ENCODE results near the gene KDM7A.
"Not testable (repeated sequence)": the region's sequence is repeated elsewhere in the genome, so short reads cannot be mapped to it uniquely, and the experiment has no call there.

The KDM7A gene

GRCh38 chr7:140202942-140203341, 26.2 kb upstream of the KDM7A start:
- DNase-seq (ENCODE audit: low read depth) = not testable (repeated sequence)

DNA sequence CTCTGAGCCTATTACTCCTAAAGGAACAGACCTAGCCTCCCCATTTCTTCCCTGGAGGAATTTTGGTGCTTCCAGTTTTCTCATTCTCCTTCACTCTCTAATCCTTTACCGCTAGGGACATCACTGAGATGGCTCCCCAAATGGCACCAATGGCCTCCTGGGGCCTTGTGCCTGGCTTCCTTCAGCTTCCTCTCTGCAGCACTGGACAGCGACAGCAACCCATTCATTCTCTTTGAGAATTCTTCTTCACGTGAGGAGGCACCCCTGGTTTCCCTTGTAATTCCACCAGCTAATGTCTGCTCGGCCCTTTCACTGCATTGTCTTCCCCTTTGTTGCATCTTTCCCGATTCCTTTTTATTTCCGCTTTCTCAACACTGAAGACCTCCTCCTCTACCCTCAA, 24.6 kb upstream of the KDM7A start:
- DNase-seq (ENCODE audit: low read depth) = no peak

- peak; percentile 20 for DNase-seq (ENCODE audit: low read depth)
These were observed 23.5 kb upstream of the KDM7A start for GRCh38 chr7:140200061-140200989.

DNA sequence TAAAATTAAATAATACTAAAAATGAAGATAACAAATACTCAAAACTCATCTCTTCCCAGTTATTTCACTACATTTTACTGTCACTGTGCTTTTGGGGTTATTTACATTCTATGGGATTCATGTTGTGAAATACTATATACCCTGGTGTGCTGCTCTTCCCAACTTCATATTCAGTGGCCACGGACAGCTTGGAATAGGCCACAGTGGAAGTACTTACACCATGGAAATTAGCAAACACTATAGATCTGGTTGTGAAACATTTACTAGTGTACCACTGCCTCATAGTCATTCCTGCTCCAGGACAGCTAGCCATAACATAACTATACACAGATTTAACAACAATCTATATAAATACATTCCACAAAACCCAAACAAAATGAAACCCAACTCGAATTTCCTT, 21.2 kb upstream of the KDM7A start:
- DNase-seq (ENCODE audit: low read depth) = no peak

DNA sequence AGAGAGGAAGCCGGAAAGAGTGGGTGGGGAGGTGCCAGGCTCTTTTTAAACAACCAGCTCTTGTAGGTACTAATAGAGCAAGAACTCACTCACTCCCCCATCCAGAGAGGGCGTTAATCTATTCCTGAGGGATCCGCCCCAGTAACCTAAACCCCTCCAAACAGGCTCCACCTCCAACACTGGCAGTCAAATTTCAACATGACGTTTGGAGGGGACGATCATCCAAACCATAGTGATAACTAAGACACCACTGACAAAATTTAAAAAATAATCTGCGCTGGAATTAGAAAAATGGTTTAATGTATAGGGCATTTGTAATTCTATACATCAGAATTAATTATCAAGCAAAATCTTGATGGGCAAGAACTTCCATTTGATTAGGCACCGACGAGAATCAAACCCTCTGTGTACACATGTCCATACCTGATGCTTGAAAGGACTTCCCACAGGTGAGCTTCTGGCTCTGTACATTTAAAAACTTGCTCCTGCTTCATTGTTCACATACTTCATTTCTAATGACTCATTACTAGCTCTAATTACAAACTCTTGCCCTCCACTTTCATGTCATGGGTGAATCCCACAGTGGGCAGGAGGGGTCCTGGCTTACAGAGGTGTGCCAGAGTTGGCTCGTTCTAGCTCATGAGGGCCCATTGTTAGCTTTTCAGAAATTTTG, 20.6 kb upstream of the KDM7A start:
- DNase-seq (ENCODE audit: low read depth) = no peak

DNA sequence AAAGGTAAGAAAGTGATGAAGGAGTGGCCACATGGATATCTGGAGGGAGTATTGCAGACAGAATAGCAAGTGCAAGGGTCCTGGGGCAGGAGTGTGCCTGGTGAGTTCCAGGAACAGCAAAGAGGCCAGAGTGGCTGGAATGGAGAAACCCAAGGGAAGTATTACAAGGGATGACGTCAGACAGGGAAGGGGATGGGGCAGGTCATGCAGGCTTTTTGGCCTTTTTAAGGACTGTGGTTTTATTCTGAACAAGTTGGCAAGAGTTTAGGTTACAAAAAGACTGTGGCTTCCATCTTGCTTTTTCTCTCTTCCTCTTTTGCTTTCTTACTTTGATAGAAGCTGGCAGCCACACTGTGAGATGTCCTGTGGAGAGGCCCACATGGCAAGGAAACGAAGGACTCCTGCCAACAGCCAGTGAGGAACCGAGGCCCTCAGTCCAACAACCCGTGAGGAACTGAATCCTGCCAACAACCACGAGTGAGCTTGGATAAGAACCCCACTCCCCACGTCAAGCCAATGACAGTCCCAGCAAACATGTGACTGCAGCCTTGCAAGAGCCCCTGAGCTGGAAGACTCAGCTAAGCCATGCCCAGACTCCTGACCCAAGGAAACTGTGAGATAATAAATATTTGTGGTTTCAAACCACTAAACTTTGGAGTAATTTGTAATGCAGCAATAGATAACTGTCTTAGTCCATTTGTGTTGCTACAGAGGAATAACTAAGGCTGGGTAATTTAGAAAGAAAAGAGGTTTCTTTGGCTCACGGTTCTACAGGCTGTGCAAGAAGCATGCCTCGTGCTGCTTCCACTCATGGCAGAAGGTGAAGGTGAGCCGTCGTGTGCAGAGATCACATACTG, 19.8 kb upstream of the KDM7A start:
- DNase-seq (ENCODE audit: low read depth) = peak; percentile 26

GRCh38 chr7:140195859-140196258, 19.1 kb upstream of the KDM7A start:
- DNase-seq (ENCODE audit: low read depth) = no peak

DNA sequence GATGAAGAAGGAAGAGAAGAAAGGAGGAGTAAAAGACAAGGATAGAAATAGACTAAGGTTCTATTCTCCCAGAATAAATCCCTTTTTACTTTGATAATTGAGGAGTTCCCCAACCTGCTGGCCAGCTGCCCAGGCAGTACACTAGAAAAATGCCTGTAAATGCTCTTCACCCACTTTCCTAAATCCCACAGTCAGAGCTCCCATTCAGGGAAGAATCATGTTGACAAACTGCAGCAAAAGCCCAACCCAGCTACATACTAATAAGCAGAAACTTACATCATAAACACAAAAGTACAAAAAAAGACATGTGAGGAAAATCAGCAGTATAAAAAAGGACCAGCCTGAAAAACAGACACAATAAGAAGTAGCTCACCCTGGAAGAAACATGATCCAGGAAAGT, 15.8 kb upstream of the KDM7A start:
- no peak for DNase-seq (ENCODE audit: low read depth)

GRCh38 chr7:140192176-140192575, 15.4 kb upstream of the KDM7A start:
- no peak for DNase-seq (ENCODE audit: low read depth)

- no peak for DNase-seq (ENCODE audit: low read depth)
These were observed 13.8 kb upstream of the KDM7A start for GRCh38 chr7:140190588-140190987.

DNA sequence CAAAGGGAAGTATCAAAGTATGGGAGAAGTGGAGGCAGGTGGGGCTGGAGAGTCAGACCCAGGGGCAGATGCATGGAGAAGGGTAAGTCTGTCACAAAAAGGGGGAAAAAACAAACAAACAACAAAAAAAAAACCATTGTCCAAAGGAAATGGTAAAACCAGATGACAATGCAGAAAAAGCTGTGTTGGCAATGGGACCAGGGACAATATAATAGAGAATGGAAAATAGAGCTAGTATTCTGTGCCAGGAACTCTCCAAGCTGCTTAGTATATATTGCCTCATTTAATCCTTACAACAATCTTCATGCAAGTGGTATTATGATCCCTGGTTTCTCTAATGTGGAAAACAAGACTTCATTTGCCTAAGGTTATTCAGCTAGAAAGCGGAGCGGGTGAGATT, 13.1 kb upstream of the KDM7A start:
- no peak for DNase-seq (ENCODE audit: low read depth)

GRCh38 chr7:140182917-140183316, 6.1 kb upstream of the KDM7A start:
- no peak for DNase-seq (ENCODE audit: low read depth)

- DNase-seq (ENCODE audit: low read depth) = no peak
These were observed 2.6 kb upstream of the KDM7A start for GRCh38 chr7:140179339-140179738.

DNA sequence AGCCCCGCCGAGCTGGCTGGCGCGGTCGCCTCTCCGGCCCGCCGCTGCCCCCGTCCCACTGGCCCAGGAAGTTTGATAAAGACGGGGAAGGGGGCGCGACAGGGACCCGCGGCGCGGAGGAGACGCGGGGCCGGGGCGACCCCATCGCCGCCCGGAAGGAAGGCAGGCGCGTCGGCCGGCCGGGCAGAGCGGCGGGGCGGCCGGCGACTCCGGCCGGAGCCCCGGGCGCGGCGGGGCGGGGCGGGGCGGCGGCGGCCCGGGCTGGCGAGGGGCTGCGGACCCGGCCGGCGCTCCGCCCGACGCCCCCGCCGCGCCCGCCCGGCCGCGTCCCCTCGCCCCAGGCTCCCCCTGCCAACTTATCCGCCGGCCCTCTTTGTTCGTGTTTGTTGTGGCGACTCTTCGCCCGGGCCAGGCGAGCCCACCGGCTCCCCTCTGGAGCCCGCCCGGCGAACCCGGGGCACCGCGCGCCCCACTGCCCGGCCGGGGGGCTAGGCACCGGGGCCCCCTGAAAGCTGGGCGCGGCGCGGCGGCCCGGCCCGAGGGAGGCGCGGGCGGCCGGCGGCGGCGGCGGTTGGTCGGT, 571 bp downstream of the KDM7A start:
- DNase-seq (ENCODE audit: low read depth) = no peak

DNA sequence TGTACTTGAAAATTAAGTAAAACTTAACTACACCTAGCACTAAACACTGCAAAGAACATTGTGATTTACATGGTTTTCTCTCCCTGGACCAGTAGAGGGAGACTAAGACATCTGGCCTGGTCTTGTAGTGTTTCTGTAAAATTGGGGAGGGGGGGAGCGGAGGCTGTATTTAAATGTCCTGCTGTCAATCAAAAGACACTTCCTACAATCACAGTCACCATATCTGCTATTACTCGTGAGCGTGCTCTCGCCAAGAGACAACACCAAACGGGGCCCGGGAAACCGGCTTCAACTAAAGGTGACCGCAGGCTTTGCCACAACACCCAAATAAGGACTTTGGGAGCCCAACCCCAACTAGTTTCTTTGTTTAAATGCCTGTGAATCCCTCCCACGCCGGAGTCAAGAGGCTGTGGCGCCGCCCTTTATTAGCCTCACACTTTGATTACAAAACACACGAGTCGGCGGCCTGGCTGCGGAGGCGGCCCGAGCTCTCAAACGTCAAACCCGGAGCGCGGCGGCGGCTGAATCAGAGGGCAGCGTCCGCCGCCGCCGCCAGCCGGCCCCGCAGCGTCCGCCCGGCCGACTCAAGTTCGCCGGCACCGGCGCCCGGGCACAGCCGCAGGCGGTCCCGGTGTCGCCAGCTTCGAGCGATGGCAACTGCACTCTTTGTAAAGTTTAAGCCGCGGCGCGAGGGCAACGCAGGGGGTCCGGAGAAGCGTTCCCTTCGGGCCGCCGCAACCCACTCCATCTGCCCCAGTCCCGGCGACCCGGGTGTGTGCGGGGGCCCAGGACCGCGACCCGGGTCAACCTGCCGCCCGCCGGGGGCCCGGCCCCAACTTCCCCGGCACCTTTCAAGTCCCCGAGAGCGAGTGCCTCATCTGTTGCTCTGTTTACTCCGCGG, 1.3 kb downstream of the KDM7A start:
- peak; percentile 89 for DNase-seq (ENCODE audit: low read depth)

DNA sequence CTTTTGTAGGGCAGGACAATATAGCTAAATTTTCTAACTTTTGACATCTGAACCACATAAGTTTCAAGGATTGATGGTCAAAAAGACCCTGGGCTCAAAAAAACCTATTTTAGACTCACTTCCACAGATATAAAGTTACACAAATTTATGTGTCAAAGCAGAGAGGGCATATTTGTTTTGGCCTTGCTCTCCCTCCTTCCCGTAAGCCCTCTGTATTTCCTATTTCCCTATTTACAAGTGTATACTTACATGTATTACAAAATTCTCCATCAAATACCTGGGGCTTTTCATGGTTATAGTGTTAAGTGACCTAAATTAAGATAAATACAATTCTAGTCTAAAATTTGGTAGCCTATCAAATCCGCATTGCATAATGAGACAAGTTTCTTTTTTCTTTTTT, 2.6 kb downstream of the KDM7A start:
- DNase-seq (ENCODE audit: low read depth) = no peak

GRCh38 chr7:140170375-140170774, 6.4 kb downstream of the KDM7A start:
- no peak for DNase-seq (ENCODE audit: low read depth)

DNA sequence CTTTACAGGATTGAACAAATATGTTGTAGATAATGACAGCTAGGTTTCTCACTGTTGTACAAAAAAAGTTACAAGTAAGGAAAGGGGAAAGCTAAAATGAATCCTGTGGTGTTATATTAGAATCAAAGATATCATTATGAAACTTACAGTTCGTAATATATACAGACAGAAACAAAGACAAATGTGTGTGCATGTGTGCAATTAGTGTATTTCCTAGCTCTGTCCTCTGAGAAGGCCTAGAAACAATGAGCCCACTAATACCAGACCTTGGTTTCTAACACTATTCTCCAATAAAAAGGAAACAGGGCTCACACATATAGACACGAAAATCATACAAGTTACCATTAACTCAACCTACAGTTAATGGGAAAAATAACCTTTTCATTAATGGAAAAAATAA, 8.0 kb downstream of the KDM7A start:
- DNase-seq (ENCODE audit: low read depth) = no peak

- DNase-seq (ENCODE audit: low read depth) = peak; percentile 72
These were observed 11.4 kb downstream of the KDM7A start for GRCh38 chr7:140165422-140165821.

- not testable (repeated sequence) for DNase-seq (ENCODE audit: low read depth)
These were observed 14.7 kb downstream of the KDM7A start for GRCh38 chr7:140162081-140162480.

DNA sequence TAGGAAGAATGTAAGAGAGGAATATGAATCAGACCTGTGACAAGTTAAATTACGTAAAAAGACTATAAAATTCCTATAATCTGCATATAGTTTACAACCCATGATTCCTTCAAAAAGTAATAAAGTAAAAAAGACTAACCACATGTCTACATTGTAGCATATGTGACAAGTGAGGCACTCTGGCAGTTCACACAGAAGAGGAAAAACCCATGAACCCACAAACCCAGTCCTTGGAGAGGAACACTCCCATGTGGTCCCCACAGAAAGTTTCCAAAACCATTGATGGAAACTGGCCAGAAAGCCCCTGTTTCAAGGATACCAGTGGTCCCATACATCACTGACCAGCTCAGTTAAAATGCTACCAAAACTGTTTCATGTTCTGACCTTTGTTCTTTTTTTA, 15.7 kb downstream of the KDM7A start:
- no peak for DNase-seq (ENCODE audit: low read depth)

All from fibroblast of the conjunctiva (primary cell).